ENCODE results near the gene MVP. TPM values are rescaled to one million over a fixed set of nuclear protein-coding genes. Genes with fewer than 3 reads are reported as not detected.
"Not testable (repeated sequence)": the region's sequence is repeated elsewhere in the genome, so short reads cannot be mapped to it uniquely, and the experiment has no call there.

The MVP gene
- total RNA-seq, 1 donor from 2014 or later, result 2.4 TPM

GRCh38 chr16:29790183-29790948 is 29.9 kb upstream of the MVP start, which contains the start of gene KIF22:
TSS of gene KIF22 (plus strand) at chr16:29790751. CDS start at chr16:29790760, 9 bp downstream.
- peaks cover 30% of the 10 kb centered on the region for H4K20me1 ChIP-seq (ENCODE audit: low read depth)
- TF ChIP-seq CTCF (IDR thresholded peaks at IDR 0.05) (peak; percentile 73), EZH2 (IDR thresholded peaks at IDR 0.05) (no peak)
- H3K4me3 ChIP-seq, result peak within 1 kb of the TSS; percentile 95
- Mint-ChIP-seq H3K4me1 (peaks cover 32% of the 10 kb centered on the region), H3K27me3 (ENCODE audit: insufficient read depth, low read depth) (peaks cover 8% of the 10 kb centered on the region), H3K27ac (peak within 1 kb of the TSS; percentile 98), H3K4me3 (peak within 1 kb of the TSS; percentile 97), H3K36me3 (peaks cover 12% of the 10 kb centered on the region), H3K9me3 (peaks cover 2% of the 10 kb centered on the region)
- H3K9me3 ChIP-seq (ENCODE audit: low read depth), result no peaks in the 10 kb centered on the region
- no peaks in the 10 kb centered on the region for H3K27me3 ChIP-seq
- peaks cover 18% of the 10 kb centered on the region for H3K4me1 ChIP-seq
- H3F3A ChIP-seq (ENCODE audit: low read depth), result peaks cover 12% of the 10 kb centered on the region
- no peak within 1 kb of the TSS for H3K27ac ChIP-seq
- peak; percentile 100 for DNase-seq (ENCODE audit: low spot score)
- peak within 1 kb of the TSS; percentile 99 for H3K4me2 ChIP-seq
- peaks cover 48% of the 10 kb centered on the region for H3K79me2 ChIP-seq (ENCODE audit: low read depth)
- H2AFZ ChIP-seq (replicated peaks), result peak within 1 kb of the TSS; percentile 85
- peak within 1 kb of the TSS; percentile 74 for H3K9ac ChIP-seq
- H3K36me3 ChIP-seq, result no peaks in the 10 kb centered on the region

DNA sequence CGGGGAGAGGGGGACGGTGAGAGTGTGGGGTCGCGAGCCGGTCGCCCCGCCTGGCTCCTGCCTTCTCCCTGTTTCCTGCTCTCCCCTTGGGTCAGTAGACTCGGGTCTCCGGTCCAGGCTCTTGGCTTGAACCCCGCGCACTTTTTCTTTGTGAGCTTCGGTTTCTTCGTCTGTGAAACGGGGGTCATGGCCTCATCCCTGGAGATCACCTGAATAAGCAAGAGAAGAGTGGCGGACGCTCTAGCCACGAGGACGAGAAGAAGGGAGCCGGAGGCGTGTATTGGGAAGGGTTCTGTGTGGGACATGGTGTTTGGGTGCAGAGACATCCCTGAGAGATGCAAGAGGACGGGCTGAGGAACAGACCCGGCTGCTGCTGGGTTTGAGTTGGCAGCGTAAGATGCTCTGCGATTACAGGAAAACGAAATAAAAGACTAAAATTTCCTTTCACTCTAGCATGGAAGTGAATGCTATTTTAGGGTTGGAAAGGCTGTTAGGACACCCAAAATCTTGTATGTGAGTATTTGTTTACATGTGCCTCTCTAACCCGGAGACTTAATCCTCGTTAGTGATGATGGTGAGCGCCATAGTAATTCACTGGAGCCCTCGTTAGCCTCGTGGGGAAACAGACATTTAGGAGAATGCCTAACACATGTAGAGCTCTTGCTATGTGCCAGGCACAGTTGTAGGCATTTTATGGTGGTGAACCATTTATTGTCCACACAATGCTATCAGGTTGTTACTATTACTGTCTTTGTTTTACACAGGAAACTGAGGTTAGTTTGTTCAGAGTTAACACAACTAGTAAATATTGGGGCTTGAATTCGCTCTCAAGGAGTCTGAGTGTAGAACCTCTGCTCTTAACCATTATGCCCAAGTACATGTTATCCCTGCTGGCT is 29.1 kb upstream of the MVP start:
- H3K4me3 Mint-ChIP-seq, result peak overlapping the region; percentile 97
- Histone ChIP-seq H3K9ac (peak overlapping the region; percentile 74), H3K4me1 (peaks cover 18% of the 10 kb centered on the region), H3K27ac (no peak overlapping the region), H3F3A (ENCODE audit: low read depth) (peaks cover 8% of the 10 kb centered on the region), H3K4me2 (peak overlapping the region; percentile 99), H3K27me3 (no peaks in the 10 kb centered on the region), H3K4me3 (peak overlapping the region; percentile 95), H3K36me3 (no peaks in the 10 kb centered on the region), H3K9me3 (ENCODE audit: low read depth) (no peaks in the 10 kb centered on the region), H3K79me2 (ENCODE audit: low read depth) (peaks cover 56% of the 10 kb centered on the region), H4K20me1 (ENCODE audit: low read depth) (peaks cover 36% of the 10 kb centered on the region), H2AFZ (replicated peaks) (peak overlapping the region; percentile 80)
- H3K36me3 Mint-ChIP-seq, result peaks cover 12% of the 10 kb centered on the region
- peak overlapping the region; percentile 95 for H3K27ac Mint-ChIP-seq
- peaks cover 8% of the 10 kb centered on the region for H3K27me3 Mint-ChIP-seq (ENCODE audit: insufficient read depth, low read depth)
- DNase-seq (ENCODE audit: low spot score), result peak; percentile 30
- H3K4me1 Mint-ChIP-seq, result peaks cover 31% of the 10 kb centered on the region
- no peaks in the 10 kb centered on the region for H3K9me3 Mint-ChIP-seq
- TF ChIP-seq EZH2phosphoT487 (IDR thresholded peaks at IDR 0.05) (no peak), CTCF (IDR thresholded peaks at IDR 0.05) (no peak), EZH2 (IDR thresholded peaks at IDR 0.05) (no peak)

DNA sequence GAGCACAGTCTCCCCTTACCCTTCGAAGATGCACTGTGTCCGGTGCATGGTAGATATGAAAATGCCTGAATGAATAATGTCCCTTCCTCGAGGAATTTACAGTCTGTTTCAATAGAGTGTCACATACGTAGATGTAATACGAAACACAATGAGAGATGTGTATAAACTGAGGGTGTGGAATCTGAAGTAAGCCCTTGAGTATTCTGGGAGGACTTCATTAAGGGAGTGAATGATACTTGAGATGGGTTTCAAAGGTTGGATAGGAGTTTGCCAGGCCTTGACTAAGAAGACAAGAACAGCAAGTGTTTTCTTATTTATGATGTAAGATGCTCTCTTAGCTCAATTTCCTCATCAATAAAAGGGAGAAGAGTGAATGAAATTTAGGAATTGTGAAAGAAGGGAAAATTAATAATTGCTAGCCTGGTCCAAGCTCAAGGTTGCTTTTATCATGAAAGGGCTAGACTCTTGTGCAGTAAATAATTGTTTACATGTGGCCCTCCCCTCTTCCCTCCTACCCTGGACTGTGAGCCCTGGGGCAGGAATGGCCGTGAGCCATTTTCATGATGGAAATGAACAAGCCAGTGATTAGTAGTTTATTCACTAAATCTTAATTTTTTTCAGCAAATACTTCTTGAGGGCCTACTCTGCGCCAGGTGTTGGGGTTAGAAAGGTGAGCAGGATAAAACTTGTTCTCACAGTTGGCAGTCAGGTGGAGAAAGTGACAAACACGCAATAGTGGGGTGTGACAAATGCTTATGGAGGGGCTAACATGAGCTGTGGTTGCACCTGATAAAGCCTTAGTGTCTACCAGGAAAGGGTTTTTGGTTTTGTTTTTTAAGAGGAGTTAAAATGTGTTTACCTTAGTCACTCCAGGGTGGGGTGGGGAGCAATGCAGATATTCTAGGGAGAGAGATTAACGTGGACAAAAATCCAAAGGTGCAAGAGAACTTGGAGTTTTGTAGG is 28.1 kb upstream of the MVP start:
- H3K27me3 Mint-ChIP-seq (ENCODE audit: insufficient read depth, low read depth), result peaks cover 3% of the 10 kb centered on the region
- Histone ChIP-seq H3K27me3 (no peaks in the 10 kb centered on the region), H4K20me1 (ENCODE audit: low read depth) (peaks cover 39% of the 10 kb centered on the region), H2AFZ (replicated peaks) (no peak overlapping the region), H3K4me1 (peaks cover 18% of the 10 kb centered on the region), H3K79me2 (ENCODE audit: low read depth) (peaks cover 65% of the 10 kb centered on the region), H3K4me2 (peak overlapping the region; percentile 99), H3K36me3 (peaks cover under 1% of the 10 kb centered on the region), H3F3A (ENCODE audit: low read depth) (peaks cover 8% of the 10 kb centered on the region), H3K4me3 (peak overlapping the region; percentile 95), H3K27ac (no peak overlapping the region), H3K9me3 (ENCODE audit: low read depth) (no peaks in the 10 kb centered on the region), H3K9ac (peak overlapping the region; percentile 74)
- H3K4me1 Mint-ChIP-seq, result peaks cover 31% of the 10 kb centered on the region
- peak overlapping the region; percentile 6 for H3K27ac Mint-ChIP-seq
- H3K9me3 Mint-ChIP-seq, result no peaks in the 10 kb centered on the region
- H3K36me3 Mint-ChIP-seq, result peaks cover 16% of the 10 kb centered on the region
- peak overlapping the region; percentile 97 for H3K4me3 Mint-ChIP-seq
- no peak for DNase-seq (ENCODE audit: low spot score)
- TF ChIP-seq EZH2 (IDR thresholded peaks at IDR 0.05) (no peak), CTCF (IDR thresholded peaks at IDR 0.05) (no peak), EZH2phosphoT487 (IDR thresholded peaks at IDR 0.05) (no peak)

DNA sequence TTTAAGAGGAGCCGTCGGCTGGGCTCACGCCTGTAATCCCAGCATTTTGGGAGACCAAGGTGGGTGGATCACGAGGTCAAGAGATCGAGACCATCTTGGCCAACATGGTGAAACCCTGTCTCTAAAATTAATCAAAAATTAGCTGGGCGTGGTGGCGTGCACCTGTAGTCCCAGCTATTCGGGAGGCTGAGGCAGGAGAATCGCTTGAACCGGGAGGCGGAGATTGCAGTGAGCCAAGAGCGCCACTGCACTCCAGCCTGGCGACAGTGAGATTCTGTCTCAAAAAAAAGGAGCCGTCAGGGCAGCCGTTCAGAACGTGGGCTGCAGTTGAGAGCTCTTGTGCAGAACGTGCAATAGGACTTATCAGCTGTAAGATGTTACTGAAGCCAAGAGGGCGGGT is 27.1 kb upstream of the MVP start:
- H3K27ac Mint-ChIP-seq; H3K36me3 ChIP-seq; DNase-seq (ENCODE audit: low spot score); H3F3A ChIP-seq (ENCODE audit: low read depth); H3K27me3 Mint-ChIP-seq (ENCODE audit: insufficient read depth, low read depth); H3K4me3 ChIP-seq; H3K9me3 Mint-ChIP-seq; H3K4me2 ChIP-seq; H2AFZ ChIP-seq (replicated peaks); H3K27me3 ChIP-seq; H3K27ac ChIP-seq; H3K9ac ChIP-seq; H3K9me3 ChIP-seq (ENCODE audit: low read depth): not testable (repeated sequence)
- Histone ChIP-seq H3K4me1 (peaks cover 18% of the 10 kb centered on the region), H3K79me2 (ENCODE audit: low read depth) (peaks cover 70% of the 10 kb centered on the region), H4K20me1 (ENCODE audit: low read depth) (peaks cover 39% of the 10 kb centered on the region)
- peaks cover 24% of the 10 kb centered on the region for H3K36me3 Mint-ChIP-seq
- H3K4me3 Mint-ChIP-seq, result peak overlapping the region; percentile 25
- peaks cover 31% of the 10 kb centered on the region for H3K4me1 Mint-ChIP-seq
